H9 (cell line): ENCODE data around the gene SLC48A1. TPM values are rescaled to one million over a fixed set of nuclear protein-coding genes. Genes with fewer than 3 reads are reported as not detected.
A peak's percentile ranks its signal among the peaks of the same experiment; 100 is the strongest.

Source experiments
- DNase-seq: peaks from one replicate; pipeline ENCODE4 v3.0.0-alpha.2; 2017
- H2AFZ ChIP-seq: one replicate; pipeline ENCODE4 v1.6.1; 2013; ENCODE audit warnings: mild to moderate bottlenecking, low read length, control low read depth, moderate library complexity
- H2AK5ac ChIP-seq: 2 replicates; pipeline ENCODE4 v1.6.1; 2013; ENCODE audit warnings: low read length, control low read depth, mixed read lengths; ENCODE audit not compliant: insufficient read length
- H2BK120ac ChIP-seq: one replicate; pipeline ENCODE4 v1.6.1; 2013; ENCODE audit warnings: low read depth, mild to moderate bottlenecking, low read length, control low read depth, inconsistent platforms; ENCODE audit not compliant: poor library complexity, severe bottlenecking
- H2BK12ac ChIP-seq: 2 replicates; pipeline ENCODE4 v1.6.1; 2013; ENCODE audit warnings: low read length, control low read depth, mixed read lengths, low read depth; ENCODE audit not compliant: insufficient read length
- H2BK15ac ChIP-seq: 2 replicates; pipeline ENCODE4 v1.6.1; 2013; ENCODE audit warnings: low read depth, low read length, control low read depth
- H2BK20ac ChIP-seq: one replicate; pipeline ENCODE4 v1.6.1; 2013; ENCODE audit warnings: low read depth, mild to moderate bottlenecking, low read length, control low read depth, inconsistent platforms; ENCODE audit not compliant: poor library complexity, severe bottlenecking
- H2BK5ac ChIP-seq: 2 replicates; pipeline ENCODE4 v1.6.1; 2013; ENCODE audit warnings: low read length, control low read depth, mixed read lengths; ENCODE audit not compliant: insufficient read length
- H3K14ac ChIP-seq: 2 replicates; pipeline ENCODE4 v1.6.1; 2013; ENCODE audit warnings: low read length, control low read depth; ENCODE audit not compliant: insufficient read depth
- H3K18ac ChIP-seq: 2 replicates; pipeline ENCODE4 v1.6.1; 2013; ENCODE audit warnings: low read depth, mild to moderate bottlenecking, mixed read lengths, low read length, control low read depth; ENCODE audit not compliant: insufficient read length
- H3K23ac ChIP-seq: 2 replicates; pipeline ENCODE4 v1.6.1; 2013; ENCODE audit warnings: low read length, control low read depth, mixed read lengths, low read depth; ENCODE audit not compliant: insufficient read length
- H3K23me2 ChIP-seq: 2 replicates; pipeline ENCODE4 v1.6.1; 2013; ENCODE audit warnings: low read depth, mild to moderate bottlenecking, mixed read lengths, low read length, control low read depth; ENCODE audit not compliant: insufficient read length, poor library complexity, severe bottlenecking
- H3K27ac ChIP-seq: 2 replicates; pipeline ENCODE4 v1.5.1; 2013; ENCODE audit warnings: low read length, control low read depth, mixed read lengths, low read depth; ENCODE audit not compliant: insufficient read length
- H3K27me3 ChIP-seq: 2 replicates; pipeline ENCODE4 v1.6.1; 2013; ENCODE audit warnings: low read length, control low read depth, inconsistent platforms; ENCODE audit not compliant: insufficient read depth
- H3K4ac ChIP-seq: 2 replicates; pipeline ENCODE4 v1.6.1; 2013; ENCODE audit warnings: low read depth, mild to moderate bottlenecking, control low read depth, inconsistent platforms, low read length, moderate library complexity
- H3K4me1 ChIP-seq: 2 replicates; pipeline ENCODE4 v1.6.1; 2013; ENCODE audit warnings: low read length, control low read depth, inconsistent platforms; ENCODE audit not compliant: insufficient read depth
- H3K4me2 ChIP-seq: 2 replicates; pipeline ENCODE4 v1.6.1; 2013; ENCODE audit warnings: low read length, control low read depth, mixed read lengths; ENCODE audit not compliant: insufficient read length, insufficient read depth
- H3K56ac ChIP-seq: 2 replicates; pipeline ENCODE4 v1.6.1; 2013; ENCODE audit warnings: low read depth, mild to moderate bottlenecking, mixed read lengths, low read length, control low read depth; ENCODE audit not compliant: insufficient read length
- H3K79me1 ChIP-seq: 2 replicates; pipeline ENCODE4 v1.6.1; 2013; ENCODE audit warnings: low read depth, mild to moderate bottlenecking, moderate library complexity, low read length, control low read depth, inconsistent platforms; ENCODE audit not compliant: insufficient read depth, poor library complexity, severe bottlenecking
- H3K79me2 ChIP-seq: 2 replicates; pipeline ENCODE4 v1.6.1; 2013; ENCODE audit warnings: low read length, control low read depth, inconsistent platforms; ENCODE audit not compliant: insufficient read depth
- H3K9ac ChIP-seq: 2 replicates; pipeline ENCODE4 v1.6.1; 2013; ENCODE audit warnings: low read length, control low read depth, mixed read lengths; ENCODE audit not compliant: insufficient read length; ENCODE audit errors: extremely low read depth
- H3K9me3 ChIP-seq: one replicate; pipeline ENCODE4 v1.6.1; 2013; ENCODE audit warnings: low read depth, low read length, inconsistent platforms; ENCODE audit not compliant: control insufficient read depth
- H3T11ph ChIP-seq: one replicate; pipeline ENCODE4 v1.6.1; 2013; ENCODE audit warnings: mild to moderate bottlenecking, low read length, control low read depth, inconsistent platforms
- H4K20me1 ChIP-seq: one replicate; pipeline ENCODE4 v1.6.1; 2013; ENCODE audit not compliant: control insufficient read depth, insufficient read length, insufficient read depth
- H4K5ac ChIP-seq: 2 replicates; pipeline ENCODE4 v1.6.1; 2013; ENCODE audit warnings: low read depth, mild to moderate bottlenecking, mixed read lengths, low read length, control low read depth; ENCODE audit not compliant: insufficient read length
- H4K8ac ChIP-seq: replicated peaks from 2 replicates; pipeline ENCODE4 v1.6.1; 2013; ENCODE audit warnings: low read length, control low read depth, mixed read lengths, low read depth; ENCODE audit not compliant: insufficient read length
- H4K91ac ChIP-seq: 2 replicates; pipeline ENCODE4 v1.6.1; 2013; ENCODE audit warnings: low read depth, mild to moderate bottlenecking, moderate library complexity, mixed read lengths, low read length, control low read depth; ENCODE audit not compliant: insufficient read length
- H3K27ac Mint-ChIP-seq, 3 experiments: 2 replicates in 2 of 3; 3 replicates in 1 of 3; pipeline ENCODE4 v1.8.0; 2020 to 2021; ENCODE audit warnings: mixed read lengths in 3 of 3, mild to moderate bottlenecking in 1 of 3, moderate library complexity in 1 of 3
- H3K27me3 Mint-ChIP-seq: 2 replicates; pipeline ENCODE4 v1.8.0; 2021; ENCODE audit warnings: low read depth, mild to moderate bottlenecking, moderate library complexity, mixed read lengths
- H3K36me3 Mint-ChIP-seq, 3 experiments: 2 replicates in 2 of 3; 3 replicates in 1 of 3; pipeline ENCODE4 v1.8.0; 2020 to 2021; ENCODE audit warnings: low read depth in 3 of 3, mixed read lengths in 3 of 3; ENCODE audit not compliant: insufficient read depth in 1 of 3
- H3K4me1 Mint-ChIP-seq, 2 experiments: 2 replicates each; pipeline ENCODE4 v1.8.0; 2020; ENCODE audit warnings: mixed read lengths in 2 of 2
- H3K4me3 Mint-ChIP-seq, 2 experiments: 2 replicates in 1 of 2; 3 replicates in 1 of 2; pipeline ENCODE4 v1.8.0; 2020 to 2021; ENCODE audit warnings: mild to moderate bottlenecking in 2 of 2, mixed read lengths in 2 of 2, moderate library complexity in 1 of 2
- H3K9me3 Mint-ChIP-seq, 2 experiments: 2 replicates in 1 of 2; 3 replicates in 1 of 2; pipeline ENCODE4 v1.8.0; 2020; ENCODE audit warnings: mild to moderate bottlenecking in 2 of 2, mixed read lengths in 2 of 2, moderate library complexity in 1 of 2
- CTCF ChIP-seq: fragments of 200-600 bp; sonication (generic); conservative IDR thresholded peaks from 3 replicates; pipeline ENCODE4 v1.8.0; 2021; ENCODE audit warnings: antibody characterized with exemption, mild to moderate bottlenecking
- WGBS: extraction: QIAGEN DNeasy Blood & Tissue Kit; methylation state at CpG from one replicate; pipeline ENCODE4 v1.1.7; 2013; ENCODE audit warnings: missing lambda C conversion rate, low lambda C conversion rate, mixed read lengths; ENCODE audit not compliant: insufficient read length; ENCODE audit errors: extremely low coverage; 5-methylcytosine and 5-hydroxymethylcytosine counted together
- total RNA-seq: library from RNA; stranded (reverse); gene quantifications from 2 replicates; pipeline ENCODE4 v1.2.1, GENCODE V29; 2021

The SLC48A1 gene
- total RNA-seq, 1 experiment from 2014 or later = 10.6 TPM

GRCh38 chr12:47813511-47814196 is 40.6 kb downstream of the SLC48A1 start:
- peak overlapping the region; percentile 64 for H3K4me2 ChIP-seq
- peak overlapping the region; percentile 6 for H3K14ac ChIP-seq
- H3K79me2 ChIP-seq = peaks cover 38% of the 10 kb centered on the region; the same call in 1 of the 2 replicates
- H3K4me1 Mint-ChIP-seq = peaks cover 75 to 79% of the 10 kb centered on the region in 2 experiments
- H3K4me1 ChIP-seq = peaks cover 34% of the 10 kb centered on the region
- H2BK5ac ChIP-seq = no peak overlapping the region
- H3K23ac ChIP-seq = no peak overlapping the region
- H2BK20ac ChIP-seq = no peak overlapping the region
- H3T11ph ChIP-seq = no peak overlapping the region
- H3K18ac ChIP-seq = no peak overlapping the region
- H3K9ac ChIP-seq = no peak overlapping the region
- no peak for TF ChIP-seq CTCF
- H3K27ac Mint-ChIP-seq = peak overlapping the region; percentile 98
- H2AK5ac ChIP-seq = no peak overlapping the region
- H2BK120ac ChIP-seq = no peak overlapping the region
- no peaks in the 10 kb centered on the region for H4K20me1 ChIP-seq
- H3K79me1 ChIP-seq = peaks cover 7% of the 10 kb centered on the region
- WGBS = no CpG with 5 or more reads among the region's 9 CpGs
- H4K91ac ChIP-seq = no peak overlapping the region
- H3K27me3 Mint-ChIP-seq = no peaks in the 10 kb centered on the region
- H4K8ac ChIP-seq = no peak overlapping the region
- H3K23me2 ChIP-seq = peaks cover 5% of the 10 kb centered on the region
- DNase-seq = peak; percentile 74
- no peak overlapping the region for H2BK15ac ChIP-seq
- no peaks in the 10 kb centered on the region for H3K9me3 ChIP-seq
- H3K27ac ChIP-seq = peak overlapping the region; percentile 9
- no peak overlapping the region for H2BK12ac ChIP-seq
- H2AFZ ChIP-seq = no peak overlapping the region
- H3K36me3 Mint-ChIP-seq = peaks cover 2 to 9% (median 5%) of the 10 kb centered on the region in 3 experiments; a peak in 4 of 7 replicates
- no peak overlapping the region for H4K5ac ChIP-seq
- no peaks in the 10 kb centered on the region for H3K27me3 ChIP-seq
- H3K56ac ChIP-seq = no peak overlapping the region
- peak overlapping the region; percentile 52 to 77 for H3K4me3 Mint-ChIP-seq
- H3K4ac ChIP-seq = no peak overlapping the region
- H3K9me3 Mint-ChIP-seq = no peaks in the 10 kb centered on the region
